Gastrocnemius medialis (tissue), 4 donors: ENCODE data around the gene CLIP4.

ENCODE experiments used
- POLR2A ChIP-seq, 2 donors: fragments of 450-650 bp; IDR thresholded peaks; one replicate each; pipeline ENCODE4 v1.6.1; 2017; ENCODE audit warnings: antibody characterized with exemption in 2 of 2, mild to moderate bottlenecking in 2 of 2, moderate library complexity in 2 of 2
- TF ChIP-seq, protein P1 (sequence below), 5 experiments: fragments of 450-650 bp in 3 of 5; fragments of 200-600 bp in 2 of 5; sonication (generic) in 2 of 5; IDR thresholded peaks in 4 of 5; conservative IDR thresholded peaks in 1 of 5; 1 replicate in 4 of 5; 2 replicates in 1 of 5; pipeline ENCODE4 v1.5.1; 2016 to 2019; ENCODE audit warnings: antibody characterized with exemption in 5 of 5, mild to moderate bottlenecking in 3 of 5, moderate library complexity in 3 of 5

- TF ChIP-seq, protein P1, sequence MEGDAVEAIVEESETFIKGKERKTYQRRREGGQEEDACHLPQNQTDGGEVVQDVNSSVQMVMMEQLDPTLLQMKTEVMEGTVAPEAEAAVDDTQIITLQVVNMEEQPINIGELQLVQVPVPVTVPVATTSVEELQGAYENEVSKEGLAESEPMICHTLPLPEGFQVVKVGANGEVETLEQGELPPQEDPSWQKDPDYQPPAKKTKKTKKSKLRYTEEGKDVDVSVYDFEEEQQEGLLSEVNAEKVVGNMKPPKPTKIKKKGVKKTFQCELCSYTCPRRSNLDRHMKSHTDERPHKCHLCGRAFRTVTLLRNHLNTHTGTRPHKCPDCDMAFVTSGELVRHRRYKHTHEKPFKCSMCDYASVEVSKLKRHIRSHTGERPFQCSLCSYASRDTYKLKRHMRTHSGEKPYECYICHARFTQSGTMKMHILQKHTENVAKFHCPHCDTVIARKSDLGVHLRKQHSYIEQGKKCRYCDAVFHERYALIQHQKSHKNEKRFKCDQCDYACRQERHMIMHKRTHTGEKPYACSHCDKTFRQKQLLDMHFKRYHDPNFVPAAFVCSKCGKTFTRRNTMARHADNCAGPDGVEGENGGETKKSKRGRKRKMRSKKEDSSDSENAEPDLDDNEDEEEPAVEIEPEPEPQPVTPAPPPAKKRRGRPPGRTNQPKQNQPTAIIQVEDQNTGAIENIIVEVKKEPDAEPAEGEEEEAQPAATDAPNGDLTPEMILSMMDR (IDR thresholded peaks at IDR 0.05 in 4 of 5, conservative IDR thresholded peaks at IDR 0.05 in 1 of 5), result no peak
- no peak for TF ChIP-seq POLR2A (IDR thresholded peaks at IDR 0.05)
These were observed 99.9 kb downstream of the CLIP4 start for GRCh38 chr2:29215073-29215472.
